KG1 (cell line): ENCODE results near the gene DRD5.

Source experiments
- DNase-seq: peaks from one replicate; lab custom pipeline; 2025; lab: John Stamatoyannopoulos, UW

Gene DRD5

GRCh38 chr4:9816285-9816684 lies 34.9 kb downstream of the DRD5 start:
- no peak for DNase-seq

- DNase-seq = no peak
Measured at GRCh38 chr4:9820343-9820742, 38.9 kb downstream of the DRD5 start.

- DNase-seq = no peak
Measured at GRCh38 chr4:9825049-9825448, 43.6 kb downstream of the DRD5 start.

- no peak for DNase-seq
Measured at GRCh38 chr4:9826551-9826950, 45.1 kb downstream of the DRD5 start.

- DNase-seq = no peak
Measured at GRCh38 chr4:9832640-9833039, 51.2 kb downstream of the DRD5 start.

DNA sequence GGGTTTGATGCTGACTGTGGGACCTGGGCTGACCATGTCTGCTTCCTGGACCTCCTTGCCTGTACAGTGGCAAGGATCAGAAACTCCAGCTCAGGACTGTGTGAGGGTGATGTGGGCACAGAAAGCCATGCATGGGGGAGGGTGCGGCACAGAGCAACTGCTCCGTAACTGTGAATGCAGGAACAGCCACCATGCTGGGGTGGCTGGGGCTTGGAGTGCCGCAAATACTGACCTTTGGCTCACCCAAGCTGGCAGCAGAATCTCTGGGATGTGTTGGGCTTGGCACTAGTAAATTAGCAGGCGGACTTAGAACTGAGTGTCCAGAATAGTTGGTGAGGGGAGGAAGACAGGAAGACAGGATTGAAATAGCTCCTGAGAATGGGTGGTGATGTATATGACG lies 52.0 kb downstream of the DRD5 start:
- no peak for DNase-seq
